ENCODE measurements around the gene LRRC19.

DNA sequence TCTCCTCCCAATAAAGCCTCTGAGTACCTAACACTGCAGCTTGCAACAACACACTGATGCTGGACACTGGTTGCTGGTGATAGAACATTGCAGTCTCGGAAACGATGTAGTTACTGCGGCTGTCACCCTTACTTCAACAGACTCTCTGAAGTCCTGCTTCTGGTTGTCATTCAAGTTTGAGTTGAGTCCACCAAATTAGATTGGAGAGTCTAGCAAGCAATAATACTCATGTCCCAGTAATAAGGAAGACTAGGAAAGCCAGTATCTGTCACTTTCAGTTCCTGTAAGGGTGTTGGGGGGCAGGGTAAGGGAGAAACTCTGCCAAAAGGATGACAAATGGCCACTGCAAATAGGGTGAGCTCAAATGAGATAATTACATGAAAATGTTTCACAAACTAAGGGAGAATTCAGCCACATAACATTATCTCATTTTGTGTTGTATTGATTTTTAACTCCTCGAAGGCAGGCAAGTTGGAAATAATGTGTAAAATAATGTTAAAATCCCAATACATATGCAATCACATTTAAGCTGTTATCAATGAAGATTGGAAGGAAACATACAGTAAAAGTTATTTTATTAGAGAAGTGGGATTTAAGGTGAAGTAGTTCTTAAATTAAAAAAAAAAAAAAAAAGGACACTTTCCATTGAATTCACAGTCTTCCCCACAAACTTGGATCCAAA, 50.1 kb downstream of the LRRC19 start:
- TF ChIP-seq, protein P1, sequence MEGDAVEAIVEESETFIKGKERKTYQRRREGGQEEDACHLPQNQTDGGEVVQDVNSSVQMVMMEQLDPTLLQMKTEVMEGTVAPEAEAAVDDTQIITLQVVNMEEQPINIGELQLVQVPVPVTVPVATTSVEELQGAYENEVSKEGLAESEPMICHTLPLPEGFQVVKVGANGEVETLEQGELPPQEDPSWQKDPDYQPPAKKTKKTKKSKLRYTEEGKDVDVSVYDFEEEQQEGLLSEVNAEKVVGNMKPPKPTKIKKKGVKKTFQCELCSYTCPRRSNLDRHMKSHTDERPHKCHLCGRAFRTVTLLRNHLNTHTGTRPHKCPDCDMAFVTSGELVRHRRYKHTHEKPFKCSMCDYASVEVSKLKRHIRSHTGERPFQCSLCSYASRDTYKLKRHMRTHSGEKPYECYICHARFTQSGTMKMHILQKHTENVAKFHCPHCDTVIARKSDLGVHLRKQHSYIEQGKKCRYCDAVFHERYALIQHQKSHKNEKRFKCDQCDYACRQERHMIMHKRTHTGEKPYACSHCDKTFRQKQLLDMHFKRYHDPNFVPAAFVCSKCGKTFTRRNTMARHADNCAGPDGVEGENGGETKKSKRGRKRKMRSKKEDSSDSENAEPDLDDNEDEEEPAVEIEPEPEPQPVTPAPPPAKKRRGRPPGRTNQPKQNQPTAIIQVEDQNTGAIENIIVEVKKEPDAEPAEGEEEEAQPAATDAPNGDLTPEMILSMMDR (tag by site-specific recombination; IDR thresholded peaks at IDR 0.05): no peak
- TF ChIP-seq ZNF121 (tag by site-specific recombination; IDR thresholded peaks at IDR 0.05) (no peak), ZNF629 (tag by site-specific recombination; IDR thresholded peaks at IDR 0.05) (no peak; the same call in 1 of the 2 replicates), ZNF214 (tag by site-specific recombination; IDR thresholded peaks at IDR 0.05; ENCODE audit: borderline replicate concordance) (no peak), ZNF596 (tag by site-specific recombination; IDR thresholded peaks at IDR 0.05) (no peak)

All from HEK293 (cell line).